Ectodermal cell (in vitro differentiated cells): ENCODE data around the gene SHTN1.

ENCODE experiments used
- H3K27ac ChIP-seq: 2 replicates; pipeline ENCODE4 v1.7.0; 2013; ENCODE audit warnings: mild to moderate bottlenecking, low read depth, low read length; ENCODE audit not compliant: insufficient read depth, poor library complexity, severe bottlenecking
- H3K27me3 ChIP-seq: 2 replicates; pipeline ENCODE4 v1.7.0; 2013; ENCODE audit warnings: mild to moderate bottlenecking, low read length; ENCODE audit not compliant: insufficient read depth, control insufficient read depth, poor library complexity, severe bottlenecking
- H3K36me3 ChIP-seq: one replicate; pipeline ENCODE4 v1.7.0; 2013; ENCODE audit warnings: low read length; ENCODE audit not compliant: control insufficient read depth, insufficient read depth
- H3K4me1 ChIP-seq: one replicate; pipeline ENCODE4 v1.7.0; 2013; ENCODE audit warnings: low read length; ENCODE audit not compliant: control insufficient read depth, insufficient read depth
- H3K4me3 ChIP-seq: 2 replicates; pipeline ENCODE4 v1.7.0; 2013; ENCODE audit warnings: low read depth, low read length, control low read depth; ENCODE audit not compliant: insufficient read depth
- H3K9me3 ChIP-seq: 2 replicates; pipeline ENCODE4 v1.7.0; 2013; ENCODE audit warnings: mild to moderate bottlenecking, low read length, moderate library complexity; ENCODE audit not compliant: control insufficient read depth
- WGBS, 2 experiments: methylation state at CpG; one replicate each; pipeline ENCODE4 v1.1.7; 2013; ENCODE audit warnings: missing lambda C conversion rate in 2 of 2; 5-methylcytosine and 5-hydroxymethylcytosine counted together

SHTN1 gene

GRCh38 chr10:116861796-116862195 lies 143.2 kb downstream of the SHTN1 start:
- Histone ChIP-seq H3K36me3 (no peaks in the 10 kb centered on the region), H3K27me3 (no peaks in the 10 kb centered on the region), H3K9me3 (no peaks in the 10 kb centered on the region), H3K4me1 (peaks cover 4% of the 10 kb centered on the region), H3K4me3 (no peak overlapping the region), H3K27ac (no peak overlapping the region)
- WGBS, 2 experiments: 93 to 100% methylated on average over 1 to 2 of the region's 2 CpGs

GRCh38 chr10:116857156-116857555 lies 147.8 kb downstream of the SHTN1 start:
- Histone ChIP-seq H3K4me1 (no peaks in the 10 kb centered on the region), H3K36me3 (no peaks in the 10 kb centered on the region), H3K9me3 (no peaks in the 10 kb centered on the region), H3K27ac (no peak overlapping the region), H3K4me3 (no peak overlapping the region), H3K27me3 (no peaks in the 10 kb centered on the region)
- 94 to 98% methylated on average over 3 of the region's 3 CpGs for WGBS, 2 experiments

DNA sequence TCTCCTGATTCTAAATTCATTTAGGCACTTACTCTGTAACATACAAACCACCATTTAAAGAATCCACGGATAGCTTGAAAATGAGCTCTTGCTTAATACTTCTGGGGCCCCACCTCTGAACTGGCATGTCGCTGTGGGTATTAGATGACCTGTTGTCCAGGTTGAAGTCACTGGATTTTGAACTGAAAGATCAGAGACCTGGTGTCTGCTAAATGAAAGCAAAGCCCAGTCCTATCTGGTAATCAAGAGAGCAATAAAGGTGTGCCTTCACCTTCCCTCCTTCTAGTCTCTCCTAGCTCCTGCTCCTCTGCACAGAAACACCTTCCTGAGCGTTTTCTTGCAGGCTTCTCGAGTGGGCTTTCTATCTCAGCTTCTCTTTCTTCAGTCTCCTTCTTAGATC lies 151.3 kb downstream of the SHTN1 start:
- Histone ChIP-seq H3K9me3 (no peaks in the 10 kb centered on the region), H3K4me1 (peaks cover 4% of the 10 kb centered on the region), H3K36me3 (no peaks in the 10 kb centered on the region), H3K27me3 (peaks cover 5% of the 10 kb centered on the region), H3K27ac (no peak overlapping the region), H3K4me3 (no peak overlapping the region)
- 89 to 92% methylated on average over 4 of the region's 4 CpGs for WGBS, 2 experiments

DNA sequence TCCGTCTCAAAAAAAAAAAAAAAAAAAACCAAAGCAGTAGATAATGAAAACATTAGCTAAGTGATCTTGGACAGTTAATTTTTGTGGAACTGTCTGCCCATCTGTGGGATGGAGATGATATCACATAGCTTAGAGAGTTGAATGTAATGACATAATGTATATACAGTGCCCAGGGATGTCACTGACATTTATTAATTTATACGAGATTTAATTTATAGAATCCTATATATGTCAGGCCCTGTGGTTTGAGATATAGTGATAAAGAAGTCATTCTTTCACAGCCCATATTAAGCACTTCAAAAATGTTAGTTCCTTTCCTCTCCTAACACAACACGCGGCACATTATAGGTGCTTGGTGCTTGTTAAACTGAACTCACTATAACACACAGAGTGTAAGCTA lies 151.7 kb downstream of the SHTN1 start:
- Histone ChIP-seq H3K9me3 (no peaks in the 10 kb centered on the region), H3K4me3 (no peak overlapping the region), H3K4me1 (peaks cover 4% of the 10 kb centered on the region), H3K27ac (no peak overlapping the region), H3K36me3 (no peaks in the 10 kb centered on the region), H3K27me3 (peaks cover 5% of the 10 kb centered on the region)
- 88 to 92% methylated on average over 2 to 3 of the region's 4 CpGs for WGBS, 2 experiments

GRCh38 chr10:116852246-116852645 lies 152.7 kb downstream of the SHTN1 start:
- no peaks in the 10 kb centered on the region for H3K36me3 ChIP-seq
- H3K4me1 ChIP-seq: peaks cover 4% of the 10 kb centered on the region
- 98 to 100% methylated on average over 1 of the region's 1 CpG for WGBS, 2 experiments
- no peaks in the 10 kb centered on the region for H3K9me3 ChIP-seq
- H3K4me3 ChIP-seq: no peak overlapping the region
- no peak overlapping the region for H3K27ac ChIP-seq
- H3K27me3 ChIP-seq: peaks cover 5% of the 10 kb centered on the region

- WGBS, 2 experiments: 34% methylated on average over 10 of the region's 10 CpGs
- H3K36me3 ChIP-seq: no peaks in the 10 kb centered on the region
Observed at GRCh38 chr10:116850058-116850611, 154.9 kb downstream of the SHTN1 start.

DNA sequence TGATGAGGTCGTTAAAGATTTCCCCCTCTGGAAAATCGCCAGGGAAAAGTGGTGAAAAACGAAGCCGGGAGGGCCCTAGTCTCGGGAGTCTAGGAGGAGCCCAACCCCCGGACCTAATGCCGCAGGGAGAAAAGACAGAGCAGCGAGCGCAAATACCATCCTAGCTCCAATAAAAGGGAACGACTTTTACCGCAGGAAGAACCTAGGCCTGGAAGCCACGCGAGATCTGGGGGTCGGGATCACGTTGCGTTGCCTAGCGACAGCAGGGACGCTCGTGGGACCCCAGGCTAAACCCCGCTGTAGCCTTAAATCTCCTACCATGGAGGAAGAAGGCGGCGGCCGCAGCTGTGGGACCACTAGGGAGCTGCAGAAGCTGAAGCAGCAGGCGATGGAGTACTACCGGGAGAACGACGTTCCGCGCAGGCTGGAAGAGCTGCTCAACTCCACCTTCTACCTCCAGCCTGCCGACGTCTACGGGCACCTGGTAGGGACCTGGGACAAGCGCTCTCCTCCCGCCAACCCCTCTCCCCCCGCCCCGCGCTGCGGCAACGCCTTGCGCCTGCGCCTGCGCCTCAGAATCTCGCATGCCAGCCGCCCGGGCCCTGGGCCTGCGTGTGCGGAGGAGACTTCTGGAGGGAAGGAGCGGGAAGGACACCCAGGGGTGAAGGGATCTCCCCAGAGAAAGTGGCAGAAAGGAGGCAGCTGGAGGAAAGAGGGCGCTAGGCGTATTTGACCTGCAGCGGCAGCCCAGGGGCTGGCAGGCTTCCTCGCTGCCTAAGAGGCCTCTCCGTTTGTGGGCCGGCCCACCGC lies 155.5 kb downstream of the SHTN1 start, which contains the start of gene ENO4:
TSS of gene ENO4 (plus strand) at position 252 of the 810 bp plus-strand sequence. CDS start at position 320, 68 bp downstream.
- WGBS, 2 experiments: 3% methylated on average over 55 of the region's 55 CpGs
- H3K27ac ChIP-seq: peak within 1 kb of the TSS; percentile 72
- no peaks in the 10 kb centered on the region for H3K36me3 ChIP-seq
- peaks cover 5% of the 10 kb centered on the region for H3K27me3 ChIP-seq
- peaks cover 4% of the 10 kb centered on the region for H3K4me1 ChIP-seq
- H3K9me3 ChIP-seq: no peaks in the 10 kb centered on the region
- H3K4me3 ChIP-seq: peak within 1 kb of the TSS; percentile 80

More at GRCh38 chr10:116850058-116850611, 154.9 kb downstream of the SHTN1 start:
- H3K27ac ChIP-seq: no peak overlapping the region
- peaks cover 4% of the 10 kb centered on the region for H3K4me1 ChIP-seq
- H3K27me3 ChIP-seq: peaks cover 5% of the 10 kb centered on the region
- no peaks in the 10 kb centered on the region for H3K9me3 ChIP-seq
- H3K4me3 ChIP-seq: peak overlapping the region; percentile 80

- peaks cover 4% of the 10 kb centered on the region for H3K4me1 ChIP-seq
- H3K4me3 ChIP-seq: peak overlapping the region; percentile 80
- H3K36me3 ChIP-seq: no peaks in the 10 kb centered on the region
- WGBS, 2 experiments: 1% methylated on average over 23 of the region's 23 CpGs
- H3K27ac ChIP-seq: peak overlapping the region; percentile 72
- no peaks in the 10 kb centered on the region for H3K9me3 ChIP-seq
- H3K27me3 ChIP-seq: peaks cover 5% of the 10 kb centered on the region
Observed at GRCh38 chr10:116848944-116849247, 156.1 kb downstream of the SHTN1 start.

GRCh38 chr10:116848032-116848943 lies 156.7 kb downstream of the SHTN1 start:
- H3K27me3 ChIP-seq: peaks cover 5% of the 10 kb centered on the region
- H3K9me3 ChIP-seq: no peaks in the 10 kb centered on the region
- H3K4me3 ChIP-seq: peak overlapping the region; percentile 80
- no peaks in the 10 kb centered on the region for H3K36me3 ChIP-seq
- WGBS, 2 experiments: 79 to 80% methylated on average over 17 of the region's 17 CpGs
- H3K4me1 ChIP-seq: peaks cover 4% of the 10 kb centered on the region
- no peak overlapping the region for H3K27ac ChIP-seq

- Histone ChIP-seq H3K4me1 (peaks cover 4% of the 10 kb centered on the region), H3K4me3 (no peak overlapping the region), H3K27me3 (peaks cover 5% of the 10 kb centered on the region), H3K9me3 (no peaks in the 10 kb centered on the region), H3K27ac (no peak overlapping the region), H3K36me3 (no peaks in the 10 kb centered on the region)
- WGBS, 2 experiments: 56 to 58% methylated on average over 1 of the region's 2 CpGs
Observed at GRCh38 chr10:116845823-116846222, 159.2 kb downstream of the SHTN1 start.
